HG02981 (cell line): ENCODE results near the gene SIGLEC14.
"Not testable (repeated sequence)": the region's sequence is repeated elsewhere in the genome, so short reads cannot be mapped to it uniquely, and the experiment has no call there.

Source experiments
- ATAC-seq: cut with Tn5 transposase; IDR thresholded peaks from one replicate; pipeline ENCODE4 v1.9.1; 2021; ENCODE audit warnings: mild to moderate bottlenecking, moderate library complexity; ENCODE audit not compliant: unreplicated experiment

The SIGLEC14 gene

GRCh38 chr19:51675911-51676565 lies 29.4 kb upstream of the SIGLEC14 start:
- ATAC-seq: not testable (repeated sequence)

GRCh38 chr19:51668216-51668615 lies 21.6 kb upstream of the SIGLEC14 start:
- ATAC-seq: no peak

GRCh38 chr19:51664997-51665396 lies 18.4 kb upstream of the SIGLEC14 start:
- ATAC-seq: no peak

GRCh38 chr19:51664131-51664530 lies 17.5 kb upstream of the SIGLEC14 start:
- ATAC-seq: no peak

- ATAC-seq: no peak
These were observed 17.0 kb upstream of the SIGLEC14 start for GRCh38 chr19:51663650-51664049.

- no peak for ATAC-seq
These were observed 14.5 kb upstream of the SIGLEC14 start for GRCh38 chr19:51660975-51661600.

GRCh38 chr19:51654783-51655182 lies 8.2 kb upstream of the SIGLEC14 start:
- ATAC-seq: no peak

GRCh38 chr19:51653162-51653561 lies 6.5 kb upstream of the SIGLEC14 start:
- no peak for ATAC-seq

GRCh38 chr19:51652266-51652665 lies 5.6 kb upstream of the SIGLEC14 start:
- ATAC-seq: no peak

- ATAC-seq: no peak
These were observed 4.7 kb upstream of the SIGLEC14 start for GRCh38 chr19:51651216-51651846.

GRCh38 chr19:51647318-51647717 lies 693 bp upstream of the SIGLEC14 start:
- no peak for ATAC-seq

GRCh38 chr19:51644636-51645271 lies 1.9 kb downstream of the SIGLEC14 start:
- no peak for ATAC-seq

- ATAC-seq: no peak
These were observed 5.0 kb downstream of the SIGLEC14 start for GRCh38 chr19:51641648-51642047.

GRCh38 chr19:51640386-51640785 lies 6.2 kb downstream of the SIGLEC14 start:
- ATAC-seq: no peak

GRCh38 chr19:51639916-51640315 lies 6.7 kb downstream of the SIGLEC14 start:
- ATAC-seq: no peak

GRCh38 chr19:51637362-51637978 lies 9.2 kb downstream of the SIGLEC14 start:
- ATAC-seq: no peak

- ATAC-seq: no peak
These were observed 14.5 kb downstream of the SIGLEC14 start for GRCh38 chr19:51632126-51632525.

GRCh38 chr19:51630315-51630714 lies 16.3 kb downstream of the SIGLEC14 start, which contains the start of gene SIGLEC5:
Gene SIGLEC5, minus strand, starts transcription at chr19:51630401. Its CDS starts 66 bp downstream, at chr19:51630335.
- not testable (repeated sequence) for ATAC-seq

- ATAC-seq: no peak
These were observed 18.3 kb downstream of the SIGLEC14 start for GRCh38 chr19:51628153-51628939.

- no peak for ATAC-seq
These were observed 19.0 kb downstream of the SIGLEC14 start for GRCh38 chr19:51627491-51628138.
